ENCODE results near the gene ANKRD28.

GRCh38 chr3:15794303-15794771 lies 3.4 kb downstream of the ANKRD28 start:
- TF ChIP-seq POLR2AphosphoS5 (IDR thresholded peaks at IDR 0.05) (peak in 1 of 4 donors; percentile 43), EP300 (IDR thresholded peaks at IDR 0.05) (no peak), CTCF (IDR thresholded peaks at IDR 0.05) (no peak), POLR2A (IDR thresholded peaks at IDR 0.05) (no peak)

All from sigmoid colon (tissue), 4 donors.